RPMI8226 (cell line): ENCODE data around the gene SNAPC4.

Experiments used
- DNase-seq: peaks from one replicate; pipeline ENCODE4 v3.0.0-alpha.2; 2015

SNAPC4 gene

DNA sequence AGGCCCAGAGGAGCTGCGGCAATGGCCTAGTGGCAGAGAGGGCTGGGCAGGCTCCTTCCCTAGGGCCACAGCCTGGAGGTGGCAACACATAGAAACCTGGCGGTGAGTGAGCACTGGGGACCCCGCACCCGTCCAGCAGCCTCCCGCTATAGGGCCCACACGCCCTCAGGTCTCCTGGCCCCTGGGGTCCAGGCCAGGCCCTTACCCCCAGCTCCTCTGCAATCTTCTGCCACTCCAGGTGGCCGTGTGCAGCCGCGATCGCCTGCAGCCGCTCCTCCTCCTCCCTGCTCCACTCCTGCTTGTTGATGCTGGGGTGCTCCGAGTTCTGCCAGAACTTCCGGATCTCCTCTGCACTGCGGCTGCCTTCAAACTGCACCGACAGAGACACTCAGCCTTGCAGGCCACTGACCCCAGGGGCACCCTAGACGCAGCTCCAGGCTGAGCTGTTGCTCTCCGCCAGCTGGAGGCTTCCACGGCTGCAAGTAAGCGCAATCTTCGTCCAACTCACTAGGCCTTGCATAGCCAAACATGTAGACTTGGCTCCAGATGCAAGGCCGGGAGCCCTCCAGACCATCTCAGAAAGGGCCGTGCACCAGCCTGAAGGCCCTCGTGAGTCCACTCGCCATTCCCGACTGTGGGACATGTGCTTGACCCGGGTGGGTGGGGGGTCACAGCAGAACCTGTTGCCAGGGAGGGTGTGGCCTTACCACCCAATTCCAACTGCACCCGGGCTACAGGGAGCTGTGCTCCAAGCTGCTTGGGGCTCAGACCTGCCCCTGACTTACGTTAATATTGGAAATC, 8.0 kb downstream of the SNAPC4 start:
- no peak for DNase-seq

DNA sequence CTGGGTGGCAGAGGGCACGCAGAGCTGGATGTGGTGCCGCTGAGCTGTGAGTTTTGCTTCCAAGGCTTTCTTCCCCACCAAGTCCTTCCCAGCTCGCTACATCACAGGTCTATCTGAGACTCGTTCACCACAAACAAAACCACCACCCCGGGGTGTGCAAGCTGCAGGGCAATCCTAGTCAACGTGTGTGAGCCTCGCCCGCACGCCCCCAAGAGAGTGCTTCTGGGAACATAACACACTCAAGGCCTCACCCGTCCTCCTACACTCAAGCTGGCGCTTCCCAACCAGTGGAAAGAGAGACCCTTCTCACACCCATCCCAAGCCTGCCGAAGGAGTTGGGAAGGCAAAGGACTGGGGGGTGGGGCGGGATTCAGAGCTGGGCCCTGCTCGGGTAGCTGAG, 10.6 kb downstream of the SNAPC4 start:
- no peak for DNase-seq

DNA sequence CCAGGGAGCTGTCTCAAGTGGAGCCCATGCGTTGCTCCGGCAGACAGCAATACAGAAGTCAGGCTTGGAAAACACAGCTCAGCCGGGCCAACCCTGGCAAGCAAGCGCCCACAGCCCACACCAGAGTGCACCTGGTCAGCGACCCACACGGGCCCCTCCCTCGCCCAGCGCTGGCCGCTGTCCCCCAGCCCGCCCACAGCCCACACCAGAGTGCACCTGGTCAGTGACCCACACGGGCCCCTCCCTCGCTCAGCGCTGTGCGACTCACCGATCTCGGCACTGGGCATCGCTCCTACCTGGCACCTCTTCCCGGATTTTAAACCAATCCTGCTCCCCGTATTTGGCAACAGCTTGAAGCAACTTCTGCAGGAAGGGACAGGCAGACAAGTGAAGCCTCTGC, 12.8 kb downstream of the SNAPC4 start:
- DNase-seq = no peak

DNA sequence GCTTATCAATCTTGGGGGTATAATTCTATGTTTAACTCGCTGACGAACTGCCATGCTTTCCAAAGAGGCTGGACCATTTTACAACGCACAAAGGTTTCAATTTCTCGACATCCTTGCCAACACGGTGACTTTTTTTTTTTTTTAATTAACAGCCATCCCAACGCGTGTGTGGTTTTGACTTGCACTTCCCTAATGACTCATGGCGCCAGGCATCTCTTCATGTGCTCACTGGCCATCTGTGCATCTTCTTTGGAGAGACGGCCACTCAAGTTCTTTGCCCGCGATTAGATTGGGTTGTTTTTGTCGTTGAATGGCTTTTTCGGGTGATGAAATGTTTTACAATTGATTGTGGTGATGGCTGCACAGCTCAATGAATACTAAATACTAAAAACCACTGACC, 14.0 kb downstream of the SNAPC4 start:
- no peak for DNase-seq

DNA sequence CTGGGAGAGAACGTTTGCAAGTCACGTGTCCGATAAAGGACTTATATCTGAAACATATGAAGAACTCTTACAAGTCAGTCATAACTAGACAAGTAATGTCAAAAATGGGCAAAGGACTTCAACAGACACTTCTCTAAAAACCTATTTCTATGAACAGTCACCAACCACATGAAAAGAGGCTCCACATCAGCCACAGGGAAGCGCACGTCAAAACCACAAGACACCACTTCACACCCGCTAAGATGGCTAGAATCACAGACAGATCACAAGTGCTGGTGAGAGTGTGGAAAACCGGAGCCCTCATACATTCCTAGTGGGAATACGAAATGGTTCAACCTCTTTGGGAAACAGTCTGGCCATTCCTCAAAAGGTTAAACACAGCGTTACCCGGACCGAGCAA, 15.0 kb downstream of the SNAPC4 start:
- DNase-seq = no peak

DNA sequence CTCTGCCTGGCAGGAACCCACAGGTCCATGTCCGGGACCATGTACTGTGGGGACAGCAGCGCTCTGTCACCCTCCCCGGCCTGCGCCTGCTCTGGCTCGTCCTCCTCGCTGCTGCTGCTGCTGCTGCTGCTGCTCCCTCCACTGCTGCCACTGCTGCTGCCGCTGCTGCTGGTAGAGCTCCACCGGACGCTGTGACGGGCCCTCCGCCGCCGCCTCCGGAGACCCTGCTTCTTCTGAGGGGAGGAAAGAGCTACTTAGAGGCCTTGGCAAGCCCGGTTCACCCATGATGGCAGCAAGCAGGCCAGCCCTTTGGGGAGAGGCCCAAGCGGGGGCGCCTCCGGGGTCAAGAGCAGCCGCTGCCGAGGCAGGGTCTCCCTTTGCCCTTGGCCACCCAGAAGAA, 16.5 kb downstream of the SNAPC4 start:
- DNase-seq = no peak

DNA sequence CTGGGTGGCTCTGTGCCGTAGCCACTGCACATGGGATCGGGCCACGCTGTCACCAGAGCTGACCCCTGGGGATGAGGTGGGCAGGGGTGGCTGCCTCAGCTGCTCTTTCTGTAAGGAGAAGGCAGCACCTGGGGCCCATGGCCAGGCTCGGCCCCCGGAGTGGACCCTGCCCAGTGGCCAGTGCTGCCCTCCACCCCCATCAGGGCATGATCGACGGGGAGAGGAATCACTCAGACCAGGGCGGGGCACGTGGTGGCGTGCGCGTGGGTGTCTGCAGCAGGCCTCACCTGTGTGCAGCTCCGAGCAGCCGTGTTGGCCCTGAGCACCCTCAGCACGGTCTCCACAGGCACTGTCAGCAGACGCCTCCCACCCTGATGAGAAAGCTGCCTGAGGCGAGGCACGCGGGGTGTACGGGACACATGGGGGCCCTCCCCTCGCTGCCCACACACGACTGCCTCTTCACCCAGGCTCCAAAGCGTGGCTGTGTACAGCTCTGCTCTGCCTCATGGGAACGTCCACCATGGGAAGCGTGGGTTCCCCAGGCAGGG, 17.9 kb downstream of the SNAPC4 start:
- DNase-seq = no peak

DNA sequence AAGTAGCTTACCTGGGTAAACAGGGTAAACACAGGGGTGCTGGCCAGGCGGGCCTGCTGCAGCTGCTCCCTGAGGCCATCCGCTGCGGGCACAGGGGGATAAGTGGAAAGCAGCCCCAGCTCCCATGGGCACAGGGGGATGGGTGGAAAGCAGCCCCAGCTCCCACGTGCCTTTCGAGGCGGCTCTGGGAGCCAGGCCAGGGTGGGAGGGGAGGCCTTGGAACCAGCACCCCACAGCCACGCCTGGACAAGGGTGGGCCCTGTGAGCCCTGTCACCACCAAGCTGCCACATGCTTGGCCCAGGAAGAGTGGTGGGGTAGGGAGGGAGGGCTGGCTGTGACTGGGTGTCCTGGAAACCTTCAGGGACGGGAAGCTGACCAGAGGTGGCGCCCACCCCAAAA, 18.7 kb downstream of the SNAPC4 start:
- no peak for DNase-seq

DNA sequence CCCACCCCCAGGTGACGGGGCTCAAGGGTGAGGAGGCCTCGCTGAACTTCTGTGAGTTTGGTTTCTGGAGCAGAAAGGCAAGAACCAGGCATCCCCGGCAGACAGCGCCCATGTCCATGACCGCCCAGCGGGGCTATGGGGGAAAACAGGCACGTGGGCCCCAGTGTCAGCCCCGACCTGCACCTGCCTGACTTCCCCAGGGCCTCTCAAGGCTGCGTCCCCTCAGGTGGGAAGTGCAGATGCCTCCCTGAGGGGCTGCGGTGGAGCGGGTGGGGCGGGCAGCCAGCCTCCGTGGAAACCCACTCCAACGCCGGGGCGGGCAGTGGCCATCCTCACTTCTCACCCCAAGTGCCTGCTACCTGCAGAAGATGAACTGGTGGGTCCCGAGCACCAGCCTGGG, 19.6 kb downstream of the SNAPC4 start:
- no peak for DNase-seq

DNA sequence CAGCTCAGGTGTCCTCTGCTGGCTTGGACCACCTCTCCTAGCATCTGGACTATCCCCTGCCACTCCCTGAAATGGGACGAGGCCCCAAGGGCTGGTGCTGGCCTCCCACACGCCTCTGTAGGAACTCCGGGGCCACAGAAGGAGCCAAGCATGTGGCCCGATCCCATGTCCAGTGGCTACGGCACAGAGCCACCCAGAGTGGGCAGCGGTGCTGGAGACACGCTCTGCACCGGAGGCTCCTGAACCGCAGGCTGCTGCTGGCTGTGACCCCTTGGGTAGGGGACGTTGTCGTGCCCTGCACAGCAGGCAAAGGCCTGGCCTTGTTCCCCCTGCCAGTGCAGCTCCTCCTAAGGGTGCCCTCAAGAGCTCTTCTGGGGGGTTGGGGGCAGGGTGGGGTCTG, 20.1 kb downstream of the SNAPC4 start:
- no peak for DNase-seq

DNA sequence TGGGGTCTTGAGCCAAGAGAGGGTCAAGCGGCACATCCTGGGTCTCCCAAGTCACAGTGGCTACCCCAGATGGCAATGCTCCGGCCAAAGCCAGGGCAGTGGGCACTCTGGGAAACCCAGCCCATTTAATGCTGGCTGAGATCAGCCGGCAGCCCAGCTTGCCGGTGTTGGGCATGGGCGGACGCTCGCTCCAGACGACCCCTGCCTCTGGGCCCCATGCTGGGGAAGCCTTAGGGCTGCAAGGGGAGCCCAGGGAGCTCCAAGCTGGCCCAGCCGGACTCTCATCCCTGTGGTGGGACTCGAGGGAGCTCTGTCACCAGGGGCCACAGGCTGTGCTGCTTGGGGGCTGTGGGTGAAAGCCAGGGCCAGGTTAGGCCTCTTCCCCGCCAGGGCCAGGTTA, 20.6 kb downstream of the SNAPC4 start:
- DNase-seq = no peak

DNA sequence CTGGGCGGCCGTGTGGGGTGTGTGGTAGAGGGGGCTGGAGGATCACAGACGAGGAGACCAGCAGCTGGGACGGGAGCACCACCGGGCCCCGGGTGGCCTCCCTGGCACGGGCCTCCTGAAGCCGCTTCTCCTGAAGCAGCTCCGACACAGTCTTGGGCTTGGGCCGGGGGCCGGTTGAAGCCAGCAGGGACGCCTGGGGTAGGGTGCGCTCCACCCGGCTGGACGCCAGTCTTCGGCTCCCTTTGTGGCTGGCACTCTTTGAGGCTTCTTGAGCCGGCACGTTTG, 21.0 kb downstream of the SNAPC4 start:
- no peak for DNase-seq

DNA sequence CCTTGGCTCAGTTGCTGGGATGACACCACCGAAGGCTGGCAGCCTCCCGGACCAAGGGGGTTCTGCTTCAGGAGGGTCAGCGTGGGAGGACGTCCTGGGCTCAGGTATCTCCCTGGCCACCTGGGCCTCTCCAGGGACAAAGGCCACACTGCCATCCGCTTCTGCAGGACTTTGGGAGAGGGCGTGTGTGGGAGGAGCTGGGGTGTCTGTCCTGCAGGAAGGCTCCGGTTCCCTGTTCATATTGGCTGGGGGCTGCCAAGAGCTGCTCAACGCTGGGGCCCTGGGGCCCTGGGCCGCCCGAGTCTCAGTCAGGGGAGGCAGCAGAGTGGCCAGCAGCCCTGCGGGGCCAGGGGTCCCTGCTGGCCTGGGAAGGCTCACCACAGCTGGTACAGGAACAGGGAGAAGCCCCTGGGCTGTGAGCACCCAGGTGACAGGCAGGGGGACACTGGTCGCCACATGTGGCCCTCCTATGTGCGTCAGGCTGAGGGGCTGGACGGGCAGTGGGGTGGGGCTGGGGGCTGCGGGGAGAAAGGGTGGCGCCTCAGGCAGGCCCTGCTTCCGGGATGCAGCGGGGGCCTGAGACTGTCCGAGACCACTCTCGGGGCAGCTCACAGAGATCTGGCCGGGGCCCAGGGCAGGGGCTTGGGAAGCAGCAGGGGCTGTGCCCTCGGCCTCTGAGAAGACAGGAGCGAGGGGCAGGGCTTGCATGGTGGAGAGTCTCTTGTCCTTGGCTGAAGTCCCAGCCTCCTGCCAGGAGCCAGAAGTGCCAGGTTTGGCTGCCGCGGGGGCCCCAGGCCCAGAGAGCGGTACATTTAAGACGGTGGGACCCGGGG, 21.6 kb downstream of the SNAPC4 start:
- DNase-seq = no peak

DNA sequence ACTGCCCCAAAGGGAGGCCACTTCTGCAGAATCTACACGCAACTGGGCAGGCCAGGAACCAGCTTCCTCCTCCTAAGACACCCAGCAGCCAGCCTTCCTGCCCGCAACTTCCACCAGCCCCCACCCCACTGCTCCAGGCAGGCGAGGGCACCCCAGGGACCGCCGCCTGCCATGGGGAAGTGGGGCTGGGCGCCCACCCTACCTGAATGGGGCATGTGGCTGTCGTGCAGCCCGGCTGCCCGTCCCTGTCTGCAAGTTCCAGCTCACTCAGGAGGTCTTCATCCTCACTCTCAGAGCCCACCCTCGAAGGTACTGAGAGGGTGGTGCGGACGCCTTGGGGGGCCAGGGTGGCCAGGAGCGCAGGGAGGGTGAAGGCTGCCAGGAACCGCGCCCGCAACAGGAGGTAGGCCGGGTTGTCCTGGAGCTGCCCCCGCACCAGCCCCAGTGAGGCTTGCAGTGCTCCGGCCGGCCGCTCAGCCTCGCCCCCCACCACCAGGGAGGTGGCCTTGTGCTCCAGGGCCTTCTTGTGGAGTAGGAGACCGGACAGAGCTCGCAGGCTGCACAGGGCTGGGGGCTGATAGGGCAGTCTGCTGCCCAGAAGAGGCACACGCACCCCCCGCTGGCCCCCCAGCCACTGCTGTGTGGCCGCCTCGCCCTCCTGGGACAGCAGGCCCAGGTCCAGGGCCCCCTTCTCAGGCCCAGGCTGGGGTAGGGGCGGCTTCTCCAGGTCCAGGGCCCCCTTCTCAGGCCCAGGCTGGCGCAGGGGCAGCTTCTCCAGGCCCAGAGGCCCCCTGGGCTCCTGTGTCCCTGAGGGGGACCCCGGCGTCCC, 22.4 kb downstream of the SNAPC4 start:
- no peak for DNase-seq

DNA sequence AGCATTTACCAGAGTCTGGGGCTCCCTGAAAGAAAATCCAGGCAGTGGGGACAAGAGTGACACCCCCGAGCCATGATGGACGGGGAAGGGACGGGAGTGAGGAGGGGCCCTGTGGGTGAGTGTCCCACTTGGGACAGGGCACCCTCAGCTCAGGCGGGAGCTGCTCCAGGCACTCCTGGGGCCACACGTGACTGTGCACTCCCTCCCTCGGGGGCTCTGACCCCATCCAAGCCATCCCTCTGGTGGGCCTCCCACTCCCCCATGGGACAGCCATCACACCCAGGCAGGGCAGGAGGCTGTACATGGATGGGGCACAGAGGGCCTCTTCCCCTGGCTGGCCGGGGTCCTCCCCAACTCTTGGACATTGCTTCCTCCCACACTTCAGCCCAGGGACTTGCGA, 23.5 kb downstream of the SNAPC4 start:
- DNase-seq = no peak

DNA sequence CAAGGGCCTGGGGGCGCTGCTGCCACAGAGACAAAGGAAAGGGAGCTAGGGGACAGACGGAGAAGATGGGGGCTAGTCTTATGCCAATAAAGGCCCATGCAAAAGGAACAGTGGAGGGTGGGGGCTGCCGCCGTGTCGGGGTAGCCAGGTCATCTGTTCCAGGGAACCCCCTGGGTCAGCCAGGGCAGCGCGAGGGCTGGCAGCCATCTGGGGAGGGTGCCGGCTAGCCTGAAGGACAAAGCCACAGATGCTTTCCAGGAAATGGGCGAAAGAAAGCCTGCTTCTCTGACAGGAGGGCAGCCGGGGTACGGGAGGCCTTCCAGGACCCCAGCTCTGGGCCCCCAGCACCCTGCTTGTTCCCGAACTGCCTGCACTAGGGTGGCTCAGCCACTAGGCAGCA, 24.9 kb downstream of the SNAPC4 start:
- no peak for DNase-seq

DNA sequence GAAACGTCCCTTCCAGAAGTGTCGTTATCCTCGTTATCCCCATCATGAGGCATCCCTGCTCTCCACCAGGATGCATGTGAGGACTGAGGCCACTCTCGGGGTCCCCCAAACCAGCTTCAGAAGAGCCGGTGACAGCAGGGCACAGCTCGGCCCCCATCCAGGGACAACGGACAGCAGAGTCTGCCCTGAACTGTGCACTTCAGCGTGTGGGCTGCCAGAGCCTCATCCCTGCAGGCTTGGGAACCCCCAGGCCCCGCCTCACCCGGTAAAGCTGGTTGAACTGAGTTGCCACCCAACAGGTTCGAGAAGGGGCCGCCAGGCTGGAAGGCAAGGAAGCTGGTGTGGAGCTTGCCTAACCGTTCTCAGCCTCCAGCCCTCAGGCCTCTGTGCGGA, 25.8 kb downstream of the SNAPC4 start:
- DNase-seq = no peak

DNA sequence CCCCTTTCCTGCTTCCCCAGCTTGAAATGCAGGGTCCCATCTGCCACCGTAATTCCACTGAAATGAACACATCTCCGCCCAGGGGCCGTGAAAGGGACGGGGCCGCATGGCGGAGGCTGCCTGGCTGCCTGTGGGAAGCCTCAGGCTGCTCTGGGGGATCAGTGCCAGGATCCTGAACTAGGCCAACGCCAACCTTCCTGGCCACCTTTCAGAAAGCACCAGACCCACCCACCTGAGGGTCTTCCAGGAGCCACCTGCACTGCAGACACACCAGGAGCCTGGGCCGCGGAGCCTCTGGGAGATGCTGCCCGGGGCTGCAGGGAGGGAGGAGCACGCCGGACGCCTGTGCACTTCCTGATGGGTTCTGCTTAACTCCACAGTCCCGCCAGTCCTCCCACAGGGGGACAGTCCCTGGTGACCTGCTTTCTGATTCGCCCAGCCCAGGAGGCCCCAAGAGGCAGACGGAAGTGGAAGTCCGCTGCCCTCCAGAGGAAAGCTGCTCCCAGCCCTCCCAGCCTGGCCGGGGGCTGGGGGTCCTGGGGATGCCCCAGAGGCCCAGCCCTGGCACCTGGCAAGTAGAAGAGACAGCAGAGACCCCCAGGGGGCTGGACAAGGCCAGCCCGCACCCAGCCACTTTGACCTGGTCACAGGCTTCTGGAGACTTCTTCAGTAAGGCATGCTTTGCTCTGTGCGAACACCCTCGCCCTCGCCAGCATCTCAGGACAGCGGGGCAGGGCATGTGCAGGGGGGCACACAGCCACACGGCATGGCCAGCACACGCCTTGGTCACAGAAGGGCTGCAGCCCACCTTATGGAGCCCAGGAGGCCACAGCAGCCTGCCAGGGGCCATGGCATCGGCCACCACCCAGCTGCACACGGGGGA, 26.4 kb downstream of the SNAPC4 start, which contains the start of gene CARD9:
Gene CARD9 (minus strand): TSS at position 370 of the 883 bp plus-strand sequence. CDS start 1,591 bp downstream, outside the sequence.
- DNase-seq = no peak

DNA sequence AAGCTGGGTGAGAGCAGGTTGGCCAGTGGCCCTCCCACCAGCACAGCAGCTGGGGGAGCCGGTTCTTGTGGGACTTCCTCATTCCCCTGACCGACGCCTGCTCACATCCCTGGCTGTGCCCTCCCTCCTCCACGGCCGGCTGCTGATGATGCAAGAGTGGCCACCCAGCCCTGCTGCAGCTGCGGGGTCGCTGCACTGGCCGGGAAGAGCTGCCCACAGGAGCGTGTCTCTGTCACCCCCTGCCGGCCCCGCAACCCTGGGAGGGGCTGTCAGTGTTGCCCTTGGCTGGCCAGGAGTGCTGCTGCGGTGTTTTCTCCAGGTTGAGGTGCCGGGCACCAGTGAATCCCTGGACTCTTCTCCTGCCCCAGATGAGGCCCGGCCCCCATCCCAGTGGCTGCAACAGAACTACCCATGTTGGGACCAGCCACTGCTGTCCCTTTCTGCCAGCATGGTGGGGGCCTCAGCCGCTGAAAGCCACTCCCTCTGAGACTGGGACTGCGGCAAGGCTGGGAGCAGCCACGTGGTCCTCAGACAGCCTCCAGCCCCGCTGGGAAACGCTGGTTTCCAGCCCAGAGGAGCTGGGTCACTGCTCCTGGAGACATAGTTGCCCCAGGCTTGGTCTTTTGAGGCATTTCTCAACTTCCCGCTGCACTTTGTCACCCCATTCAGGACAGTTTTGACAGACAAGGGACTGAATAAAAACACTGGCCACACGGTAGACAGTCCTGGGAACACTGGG, 27.2 kb downstream of the SNAPC4 start:
- DNase-seq = peak; percentile 80

DNA sequence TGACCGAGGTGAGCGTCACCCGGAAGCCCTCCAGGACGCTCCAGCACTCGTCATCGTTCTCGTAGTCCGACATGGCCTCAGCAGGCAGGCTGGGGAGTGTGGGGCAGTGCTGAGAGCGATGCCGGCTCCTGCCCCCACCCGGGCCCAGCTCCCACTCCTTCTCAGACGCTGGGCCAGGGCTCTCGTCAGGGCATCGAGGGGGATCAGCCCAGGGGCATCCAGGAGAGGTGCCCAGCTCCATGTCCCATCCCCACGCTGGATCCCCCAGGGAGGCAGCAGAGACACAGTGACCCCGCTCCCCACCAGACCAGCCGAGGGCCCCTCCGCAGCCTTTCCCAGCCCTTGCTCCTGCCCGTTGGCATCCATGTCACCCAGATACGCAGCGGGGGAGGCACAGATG, 28.0 kb downstream of the SNAPC4 start:
- DNase-seq = no peak

DNA sequence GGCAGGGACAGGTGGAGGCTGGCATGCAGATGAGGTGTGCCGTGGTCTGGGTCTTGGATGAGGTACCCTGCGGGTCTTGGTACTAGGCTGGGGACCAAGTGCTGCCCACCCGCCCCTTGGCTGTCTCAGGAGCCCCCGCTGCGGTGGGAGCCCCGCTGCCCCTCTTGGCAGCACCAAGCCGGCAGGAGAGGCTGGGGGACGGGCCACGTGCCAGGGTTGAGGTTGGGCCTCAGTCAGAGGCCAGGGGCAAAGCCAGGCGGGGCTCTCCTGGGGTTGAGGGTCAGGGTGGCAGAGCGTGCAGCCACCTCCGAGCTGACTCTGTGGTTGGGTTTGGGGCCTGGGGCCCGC, 28.5 kb downstream of the SNAPC4 start:
- no peak for DNase-seq
